K562 (cell line): ENCODE results near the gene TMEM209. TPM values are rescaled to one million over a fixed set of nuclear protein-coding genes. Genes with fewer than 3 reads are reported as not detected.

Source experiments
- CBX1 ChIP-seq: sonication (generic); IDR thresholded peaks from 2 replicates; pipeline ENCODE4 v1.6.1; 2016; ENCODE audit warnings: antibody characterized with exemption, low read depth, mild to moderate bottlenecking
- KAT2B ChIP-seq: IDR thresholded peaks from one replicate; pipeline ENCODE4 v1.6.1; 2012; ENCODE audit warnings: low read depth, mild to moderate bottlenecking, control low read depth, inconsistent platforms, low read length, moderate library complexity
- MYNN ChIP-seq, 2 experiments: sonication (generic); formaldehyde crosslinking in 1 of 2; IDR thresholded peaks; 2 replicates each; pipeline versions ENCODE4 v1.5.0 to v1.6.1; 2016 to 2020; ENCODE audit warnings: antibody characterized with exemption in 1 of 2, missing genetic modification reagents in 1 of 2
- NONO ChIP-seq, 2 experiments: fragments of 200-400 bp in 1 of 2; fragments of 450-650 bp in 1 of 2; formaldehyde crosslinking in 1 of 2; IDR thresholded peaks; 2 replicates each; pipeline ENCODE4 v1.6.1; 2017; ENCODE audit warnings: low read depth in 2 of 2, mild to moderate bottlenecking in 2 of 2, moderate library complexity in 2 of 2, low read length in 1 of 2
- RAD21 ChIP-seq, 2 experiments: fragments of 250-450 bp in 1 of 2; fragments of 450-650 bp in 1 of 2; sonication (Bioruptor Pico) in 1 of 2; formaldehyde crosslinking in 1 of 2; IDR thresholded peaks in 1 of 2; conservative IDR thresholded peaks in 1 of 2; 2 replicates each; pipeline versions ENCODE4 v1.4.0 to v1.8.0; 2020 to 2022; ENCODE audit warnings: mild to moderate bottlenecking in 2 of 2, moderate library complexity in 1 of 2
- SLC30A9 ChIP-seq: fragments of 250-450 bp; sonication (Bioruptor Pico); IDR thresholded peaks from 2 replicates; pipeline ENCODE4 v1.8.0; 2022; ENCODE audit warnings: mild to moderate bottlenecking, moderate library complexity
- SMC3 ChIP-seq: conservative IDR thresholded peaks from 2 replicates; pipeline ENCODE4 v1.6.1; 2011; ENCODE audit warnings: low read depth, low read length, improper control_type of control experiment; ENCODE audit not compliant: insufficient read depth
- STAT5A ChIP-seq: IDR thresholded peaks from 2 replicates; pipeline ENCODE4 v1.6.1; 2012; ENCODE audit warnings: low read length, inconsistent platforms, borderline replicate concordance
- TRIM24 ChIP-seq, 2 experiments: fragments of 450-650 bp; IDR thresholded peaks; 2 replicates each; pipeline ENCODE4 v1.6.1; 2016
- XRCC5 ChIP-seq: fragments of 200-400 bp; formaldehyde crosslinking; IDR thresholded peaks from 2 replicates; pipeline ENCODE4 v1.6.1; 2017; ENCODE audit warnings: low read depth, mild to moderate bottlenecking, low read length
- ZEB2 ChIP-seq: fragments of 450-650 bp; IDR thresholded peaks from 2 replicates; pipeline ENCODE4 v1.6.1; 2016
- ZNF445 ChIP-seq: fragments of 250-450 bp; sonication (Bioruptor Pico); IDR thresholded peaks from 2 replicates; pipeline ENCODE4 v1.4.0; 2020; ENCODE audit warnings: low read depth, mild to moderate bottlenecking, moderate library complexity
- polyA plus RNA-seq, 8 experiments: library from polyadenylated mRNA; depleted of rRNA in 4 of 8; stranded (reverse) in 5 of 8; unstranded in 3 of 8; fragments of >200 nt; fragmentation: Nextera tagmentation in 2 of 8; fragmentation: Illumina TruSeq in 1 of 8; extraction: Ambion mirVana in 2 of 8; extraction: Trizol in 1 of 8; gene quantifications; 2 replicates each; pipeline versions ENCODE4 v1.2.1 to v1.2.3, GENCODE V29; 2011 to 2014; ENCODE audit warnings: inconsistent platforms in 1 of 8, missing spikeins in 1 of 8
- total RNA-seq, 7 experiments: library from RNA; depleted of rRNA in 6 of 7; stranded (reverse); fragments of >200 nt in 6 of 7; fragmentation: Illumina TruSeq in 2 of 7; extraction: Trizol in 2 of 7; gene quantifications; 2 replicates each; pipeline versions ENCODE4 v1.2.1 to v1.2.3, GENCODE V29; 2011 to 2021; ENCODE audit warnings: low replicate concordance in 1 of 7
- TF ChIP-seq, protein P1 (sequence below): fragments of 250-450 bp; sonication (Bioruptor Pico); IDR thresholded peaks from 2 replicates; pipeline ENCODE4 v1.8.0; 2022; ENCODE audit warnings: inconsistent platforms, mild to moderate bottlenecking, moderate library complexity, borderline replicate concordance
- TF ChIP-seq, protein P2 (sequence below), 2 experiments: fragments of 450-650 bp in 1 of 2; sonication (generic) in 1 of 2; formaldehyde crosslinking in 1 of 2; IDR thresholded peaks; 2 replicates each; pipeline versions ENCODE4 v1.7.1 to v1.9.0; 2016 to 2022; ENCODE audit warnings: inconsistent platforms in 1 of 2, mild to moderate bottlenecking in 1 of 2, missing genetic modification reagents in 1 of 2

The TMEM209 gene
- total and polyA plus RNA-seq, 9 of the 15 experiments (the other 6 are each of a cell fraction or from before 2014, with no cell fraction given) = 36.8 to 116 (median 76.6) TPM

- TF ChIP-seq, protein P1, sequence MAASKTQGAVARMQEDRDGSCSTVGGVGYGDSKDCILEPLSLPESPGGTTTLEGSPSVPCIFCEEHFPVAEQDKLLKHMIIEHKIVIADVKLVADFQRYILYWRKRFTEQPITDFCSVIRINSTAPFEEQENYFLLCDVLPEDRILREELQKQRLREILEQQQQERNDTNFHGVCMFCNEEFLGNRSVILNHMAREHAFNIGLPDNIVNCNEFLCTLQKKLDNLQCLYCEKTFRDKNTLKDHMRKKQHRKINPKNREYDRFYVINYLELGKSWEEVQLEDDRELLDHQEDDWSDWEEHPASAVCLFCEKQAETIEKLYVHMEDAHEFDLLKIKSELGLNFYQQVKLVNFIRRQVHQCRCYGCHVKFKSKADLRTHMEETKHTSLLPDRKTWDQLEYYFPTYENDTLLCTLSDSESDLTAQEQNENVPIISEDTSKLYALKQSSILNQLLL (CRISPR knock-in tag) = no peak
- TF ChIP-seq ZEB2 (peak; percentile 97), TRIM24 (IDR thresholded peaks at IDR 0.05) (peak; percentile 84 to 94), STAT5A (peak; percentile 85), SLC30A9 (CRISPR knock-in tag) (no peak), XRCC5 (peak; percentile 76; the same call in 1 of the 2 replicates), SMC3 (no peak), CBX1 (peak; percentile 33; the same call in 1 of the 2 replicates), KAT2B (peak; percentile 30), RAD21 (CRISPR knock-in tag; conservative IDR thresholded peaks at IDR 0.05 in 1 of 2, IDR thresholded peaks at IDR 0.05 in 1 of 2) (peak; percentile 20 to 50; a peak in 3 of 4 replicates), NONO (IDR thresholded peaks at IDR 0.05; ENCODE audit: low read depth in 2 of 2, low read length in 1 of 2) (0 out of 4 replicates have a peak, but pooled peaks of 1 of the 2 experiments have one; percentile 31), MYNN (IDR thresholded peaks at IDR 0.05) (peak; percentile 97), MYNN (CRISPR knock-in tag; IDR thresholded peaks at IDR 0.05) (no peak), ZNF445 (CRISPR knock-in tag) (peak; percentile 60; the same call in 1 of the 2 replicates)
- TF ChIP-seq, protein P2, sequence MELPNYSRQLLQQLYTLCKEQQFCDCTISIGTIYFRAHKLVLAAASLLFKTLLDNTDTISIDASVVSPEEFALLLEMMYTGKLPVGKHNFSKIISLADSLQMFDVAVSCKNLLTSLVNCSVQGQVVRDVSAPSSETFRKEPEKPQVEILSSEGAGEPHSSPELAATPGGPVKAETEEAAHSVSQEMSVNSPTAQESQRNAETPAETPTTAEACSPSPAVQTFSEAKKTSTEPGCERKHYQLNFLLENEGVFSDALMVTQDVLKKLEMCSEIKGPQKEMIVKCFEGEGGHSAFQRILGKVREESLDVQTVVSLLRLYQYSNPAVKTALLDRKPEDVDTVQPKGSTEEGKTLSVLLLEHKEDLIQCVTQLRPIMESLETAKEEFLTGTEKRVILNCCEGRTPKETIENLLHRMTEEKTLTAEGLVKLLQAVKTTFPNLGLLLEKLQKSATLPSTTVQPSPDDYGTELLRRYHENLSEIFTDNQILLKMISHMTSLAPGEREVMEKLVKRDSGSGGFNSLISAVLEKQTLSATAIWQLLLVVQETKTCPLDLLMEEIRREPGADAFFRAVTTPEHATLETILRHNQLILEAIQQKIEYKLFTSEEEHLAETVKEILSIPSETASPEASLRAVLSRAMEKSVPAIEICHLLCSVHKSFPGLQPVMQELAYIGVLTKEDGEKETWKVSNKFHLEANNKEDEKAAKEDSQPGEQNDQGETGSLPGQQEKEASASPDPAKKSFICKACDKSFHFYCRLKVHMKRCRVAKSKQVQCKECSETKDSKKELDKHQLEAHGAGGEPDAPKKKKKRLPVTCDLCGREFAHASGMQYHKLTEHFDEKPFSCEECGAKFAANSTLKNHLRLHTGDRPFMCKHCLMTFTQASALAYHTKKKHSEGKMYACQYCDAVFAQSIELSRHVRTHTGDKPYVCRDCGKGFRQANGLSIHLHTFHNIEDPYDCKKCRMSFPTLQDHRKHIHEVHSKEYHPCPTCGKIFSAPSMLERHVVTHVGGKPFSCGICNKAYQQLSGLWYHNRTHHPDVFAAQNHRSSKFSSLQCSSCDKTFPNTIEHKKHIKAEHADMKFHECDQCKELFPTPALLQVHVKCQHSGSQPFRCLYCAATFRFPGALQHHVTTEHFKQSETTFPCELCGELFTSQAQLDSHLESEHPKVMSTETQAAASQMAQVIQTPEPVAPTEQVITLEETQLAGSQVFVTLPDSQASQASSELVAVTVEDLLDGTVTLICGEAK (IDR thresholded peaks at IDR 0.05) = 0 out of 2 replicates have a peak, but pooled peaks have one; percentile 19
- TF ChIP-seq, protein P2 (CRISPR knock-in tag; IDR thresholded peaks at IDR 0.05) = no peak
Observed at GRCh38 chr7:130135208-130136205, 69.7 kb downstream of the TMEM209 start (continued).
